Right lobe of liver (tissue), 6 donors: ENCODE results near the gene GNPTAB. TPM values are rescaled to one million over a fixed set of nuclear protein-coding genes. Genes with fewer than 3 reads are reported as not detected.
"Not testable (repeated sequence)": the region's sequence is repeated elsewhere in the genome, so short reads cannot be mapped to it uniquely, and the experiment has no call there.

Source experiments
- ATAC-seq, 4 donors: fragments of 200-7000 bp; cut with Tn5 transposase; one replicate each; pipeline ENCODE4 v1.9.1; 2020; ENCODE audit warnings: mild to moderate bottlenecking in 4 of 4, moderate library complexity in 4 of 4
- DNase-seq, 3 donors: peaks; one replicate each; pipeline ENCODE4 v3.0.0-alpha.2; 2020
- H3K27ac ChIP-seq, 3 donors: fragments of 200-600 bp; one replicate each; pipeline ENCODE4 v1.8.0; 2022
- H3K27me3 ChIP-seq, 2 donors: fragments of 200-600 bp; one replicate each; pipeline ENCODE4 v1.8.0; 2022
- H3K36me3 ChIP-seq, 4 donors: fragments of 200-600 bp; sonication (generic) in 1 of 4; one replicate each; pipeline versions ENCODE4 v1.5.1 to v1.8.0; 2017 to 2022; ENCODE audit warnings: control low read depth in 1 of 4
- H3K4me1 ChIP-seq, 4 donors: fragments of 200-600 bp; sonication (generic) in 1 of 4; one replicate each; pipeline versions ENCODE4 v1.5.1 to v1.8.0; 2017 to 2022; ENCODE audit warnings: control low read depth in 1 of 4
- H3K4me3 ChIP-seq, 3 donors: fragments of 200-600 bp; one replicate each; pipeline ENCODE4 v1.8.0; 2022
- H3K9me3 ChIP-seq, 4 donors: fragments of 200-600 bp; sonication (generic) in 1 of 4; one replicate each; pipeline versions ENCODE4 v1.5.1 to v1.8.0; 2017 to 2022; ENCODE audit warnings: control low read depth in 1 of 4
- POLR2A ChIP-seq: fragments of 450-650 bp; IDR thresholded peaks from one replicate; pipeline ENCODE4 v1.6.1; 2017; ENCODE audit warnings: antibody characterized with exemption, mild to moderate bottlenecking
- WGBS: methylation state at CpG from one replicate; pipeline ENCODE4 v1.1.6; 2018; ENCODE audit warnings: low coverage, low lambda C conversion rate; ENCODE audit not compliant: insufficient coverage; ENCODE audit errors: missing lambda C conversion rate; 5-methylcytosine and 5-hydroxymethylcytosine counted together
- intact Hi-C, 2 donors: fragments of 100-400 bp; cut with DNase I; formaldehyde crosslinking; loops; one replicate each; pipeline versions ENCODE4 v1.11.2 to v1.14.1; 2022
- total RNA-seq, 6 experiments: library from RNA; depleted of rRNA in 2 of 6; stranded (reverse); fragments of >200 nt in 2 of 6; fragmentation: NEBNext Ultra II Directional in 3 of 6; extraction: Animal tissue kit (Norgen Biotek cat#: 25700) in 3 of 6; gene quantifications; one replicate each; pipeline versions ENCODE4 v1.1.0 to v1.2.4, GENCODE V29; 2016 to 2023
- TF ChIP-seq, protein P1 (sequence below), 4 donors: fragments of 200-600 bp in 3 of 4; fragments of 450-650 bp in 1 of 4; IDR thresholded peaks; one replicate each; pipeline versions ENCODE4 v1.5.1 to v1.8.0; 2016 to 2022; ENCODE audit warnings: antibody characterized with exemption in 4 of 4, mild to moderate bottlenecking in 2 of 4
- donor health status: DM: no; HTN: yes; CAD: no.
- donor health status: DM: no; HTN: no; CAD: no.
- donor health status: DM: no; HTN: no; CAD: no.
- donor health status: DM: no; HTN: yes; CAD: no.
- donor health status: DM: no; HTN: yes; CAD: no.

Gene GNPTAB
- total RNA-seq, 6 experiments from 2014 or later = 8.8 to 17.4 (median 14.1) TPM

GRCh38 chr12:101876861-101877805, 46.4 kb upstream of the GNPTAB start, which contains the start of gene DRAM1:
Gene DRAM1 (plus strand): TSS chr12:101877580. CDS start chr12:101877790, 210 bp downstream.
- H3K27me3 ChIP-seq = no peaks in the 10 kb centered on the region
- no peaks in the 10 kb centered on the region for H3K9me3 ChIP-seq
- DNase-seq = peak; percentile 95 to 96 (median 95)
- ATAC-seq = peak; percentile 87 to 95 (median 92)
- WGBS = 0% methylated on average over 25 of the region's 105 CpGs
- intact Hi-C loops = no loop called here
- H3K4me3 ChIP-seq = peak within 1 kb of the TSS; percentile 65 to 76 (median 68)
- H3K4me1 ChIP-seq = no peaks in the 10 kb centered on the region
- peak within 1 kb of the TSS; percentile 94 to 97 (median 97) for H3K27ac ChIP-seq
- TF ChIP-seq, protein P1, sequence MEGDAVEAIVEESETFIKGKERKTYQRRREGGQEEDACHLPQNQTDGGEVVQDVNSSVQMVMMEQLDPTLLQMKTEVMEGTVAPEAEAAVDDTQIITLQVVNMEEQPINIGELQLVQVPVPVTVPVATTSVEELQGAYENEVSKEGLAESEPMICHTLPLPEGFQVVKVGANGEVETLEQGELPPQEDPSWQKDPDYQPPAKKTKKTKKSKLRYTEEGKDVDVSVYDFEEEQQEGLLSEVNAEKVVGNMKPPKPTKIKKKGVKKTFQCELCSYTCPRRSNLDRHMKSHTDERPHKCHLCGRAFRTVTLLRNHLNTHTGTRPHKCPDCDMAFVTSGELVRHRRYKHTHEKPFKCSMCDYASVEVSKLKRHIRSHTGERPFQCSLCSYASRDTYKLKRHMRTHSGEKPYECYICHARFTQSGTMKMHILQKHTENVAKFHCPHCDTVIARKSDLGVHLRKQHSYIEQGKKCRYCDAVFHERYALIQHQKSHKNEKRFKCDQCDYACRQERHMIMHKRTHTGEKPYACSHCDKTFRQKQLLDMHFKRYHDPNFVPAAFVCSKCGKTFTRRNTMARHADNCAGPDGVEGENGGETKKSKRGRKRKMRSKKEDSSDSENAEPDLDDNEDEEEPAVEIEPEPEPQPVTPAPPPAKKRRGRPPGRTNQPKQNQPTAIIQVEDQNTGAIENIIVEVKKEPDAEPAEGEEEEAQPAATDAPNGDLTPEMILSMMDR (IDR thresholded peaks at IDR 0.05) = peak in 3 of 4 donors; percentile 15 to 17 (median 16)
- TF ChIP-seq POLR2A = peak; percentile 91
- H3K36me3 ChIP-seq = no peaks in the 10 kb centered on the region

- TF ChIP-seq POLR2A = no peak
- TF ChIP-seq, protein P1 (IDR thresholded peaks at IDR 0.05) = no peak
- DNase-seq (no peak), ATAC-seq (no peak)
- intact Hi-C loops = no loop called here
- peak overlapping the region; percentile 65 to 76 (median 68) for H3K4me3 ChIP-seq
- no peaks in the 10 kb centered on the region for H3K27me3 ChIP-seq
- no peaks in the 10 kb centered on the region for H3K36me3 ChIP-seq
- no peaks in the 10 kb centered on the region for H3K9me3 ChIP-seq
- peak overlapping the region; percentile 94 to 97 (median 97) for H3K27ac ChIP-seq
- no peaks in the 10 kb centered on the region for H3K4me1 ChIP-seq
- 44% methylated on average over 8 of the region's 9 CpGs for WGBS
These were observed 45.6 kb upstream of the GNPTAB start for GRCh38 chr12:101876322-101876860.

GRCh38 chr12:101875162-101875561, 44.4 kb upstream of the GNPTAB start:
- intact Hi-C loops = no loop called here
- WGBS = 88% methylated on average over 7 of the region's 9 CpGs
- H3K9me3 ChIP-seq = no peaks in the 10 kb centered on the region
- H3K27me3 ChIP-seq = no peaks in the 10 kb centered on the region
- H3K36me3 ChIP-seq = no peaks in the 10 kb centered on the region
- TF ChIP-seq, protein P1 (IDR thresholded peaks at IDR 0.05) = no peak
- peak overlapping the region; percentile 59 to 97 (median 94) for H3K27ac ChIP-seq
- no peak for ATAC-seq
- no peaks in the 10 kb centered on the region for H3K4me1 ChIP-seq
- no peak for DNase-seq
- H3K4me3 ChIP-seq = no peak overlapping the region

- H3K4me1 ChIP-seq = no peaks in the 10 kb centered on the region
- intact Hi-C loops = no loop called here
- TF ChIP-seq POLR2A = no peak
- TF ChIP-seq, protein P1 (IDR thresholded peaks at IDR 0.05) = no peak
These were observed 40.2 kb upstream of the GNPTAB start for GRCh38 chr12:101870925-101871324.

GRCh38 chr12:101867619-101868018, 36.9 kb upstream of the GNPTAB start:
- H3K36me3 ChIP-seq, intact Hi-C loops, H3K27me3 ChIP-seq, H3K9me3 ChIP-seq, H3K27ac ChIP-seq, ATAC-seq, DNase-seq, H3K4me3 ChIP-seq, H3K4me1 ChIP-seq: not testable (repeated sequence)
- 93% methylated on average over 3 of the region's 3 CpGs for WGBS

More at GRCh38 chr12:101870925-101871324, 40.2 kb upstream of the GNPTAB start:
- DNase-seq (no peak), ATAC-seq (no peak)
- 62% methylated on average over 1 of the region's 1 CpG for WGBS
- Histone ChIP-seq H3K36me3 (no peaks in the 10 kb centered on the region), H3K9me3 (no peaks in the 10 kb centered on the region), H3K27me3 (no peaks in the 10 kb centered on the region), H3K4me3 (no peak overlapping the region), H3K27ac (no peak overlapping the region)
